Loucy (cell line): ENCODE data around the gene SLC5A2.

Experiments used
- EZH2phosphoT487 ChIP-seq: fragments of 200-600 bp; IDR thresholded peaks from 2 replicates; pipeline ENCODE4 v1.6.1; 2018; ENCODE audit warnings: antibody characterized with exemption, mild to moderate bottlenecking, moderate library complexity, borderline replicate concordance
- TF ChIP-seq, protein P1 (sequence below): fragments of 200-600 bp; sonication (generic); conservative IDR thresholded peaks from 2 replicates; pipeline ENCODE4 v1.5.1; 2014; ENCODE audit warnings: mild to moderate bottlenecking, antibody characterized with exemption, low read length

DNA sequence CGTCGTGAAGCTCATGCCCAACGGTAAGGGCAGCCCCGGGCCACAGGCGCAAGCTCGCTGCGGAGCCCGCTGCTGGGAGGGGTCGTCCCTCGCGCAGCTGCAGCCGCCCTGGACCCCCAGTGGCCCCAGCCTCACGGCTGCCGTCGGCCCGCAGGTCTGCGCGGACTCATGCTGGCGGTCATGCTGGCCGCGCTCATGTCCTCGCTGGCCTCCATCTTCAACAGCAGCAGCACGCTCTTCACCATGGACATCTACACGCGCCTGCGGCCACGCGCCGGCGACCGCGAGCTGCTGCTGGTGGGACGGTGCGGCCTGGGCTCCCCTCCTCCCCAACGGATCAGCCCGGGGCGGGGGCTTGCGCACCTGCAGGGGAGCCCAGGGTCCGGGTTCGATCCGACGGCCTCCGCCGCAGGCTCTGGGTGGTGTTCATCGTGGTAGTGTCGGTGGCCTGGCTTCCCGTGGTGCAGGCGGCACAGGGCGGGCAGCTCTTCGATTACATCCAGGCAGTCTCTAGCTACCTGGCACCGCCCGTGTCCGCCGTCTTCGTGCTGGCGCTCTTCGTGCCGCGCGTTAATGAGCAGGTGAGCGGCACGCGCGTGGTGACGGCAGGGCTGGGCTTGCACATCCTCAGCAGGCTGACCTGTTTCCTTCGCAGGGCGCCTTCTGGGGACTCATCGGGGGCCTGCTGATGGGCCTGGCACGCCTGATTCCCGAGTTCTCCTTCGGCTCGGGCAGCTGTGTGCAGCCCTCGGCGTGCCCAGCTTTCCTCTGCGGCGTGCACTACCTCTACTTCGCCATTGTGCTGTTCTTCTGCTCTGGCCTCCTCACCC lies 5.8 kb downstream of the SLC5A2 start:
- TF ChIP-seq, protein P1, sequence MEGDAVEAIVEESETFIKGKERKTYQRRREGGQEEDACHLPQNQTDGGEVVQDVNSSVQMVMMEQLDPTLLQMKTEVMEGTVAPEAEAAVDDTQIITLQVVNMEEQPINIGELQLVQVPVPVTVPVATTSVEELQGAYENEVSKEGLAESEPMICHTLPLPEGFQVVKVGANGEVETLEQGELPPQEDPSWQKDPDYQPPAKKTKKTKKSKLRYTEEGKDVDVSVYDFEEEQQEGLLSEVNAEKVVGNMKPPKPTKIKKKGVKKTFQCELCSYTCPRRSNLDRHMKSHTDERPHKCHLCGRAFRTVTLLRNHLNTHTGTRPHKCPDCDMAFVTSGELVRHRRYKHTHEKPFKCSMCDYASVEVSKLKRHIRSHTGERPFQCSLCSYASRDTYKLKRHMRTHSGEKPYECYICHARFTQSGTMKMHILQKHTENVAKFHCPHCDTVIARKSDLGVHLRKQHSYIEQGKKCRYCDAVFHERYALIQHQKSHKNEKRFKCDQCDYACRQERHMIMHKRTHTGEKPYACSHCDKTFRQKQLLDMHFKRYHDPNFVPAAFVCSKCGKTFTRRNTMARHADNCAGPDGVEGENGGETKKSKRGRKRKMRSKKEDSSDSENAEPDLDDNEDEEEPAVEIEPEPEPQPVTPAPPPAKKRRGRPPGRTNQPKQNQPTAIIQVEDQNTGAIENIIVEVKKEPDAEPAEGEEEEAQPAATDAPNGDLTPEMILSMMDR, result no peak
- no peak for TF ChIP-seq EZH2phosphoT487
